NCI-H1930 (cell line): ENCODE measurements around the gene GPC3.

Source experiments
- DNase-seq, 2 experiments: peaks; one replicate each; lab custom pipeline; 2025; lab: John Stamatoyannopoulos, UW

GPC3 gene

DNA sequence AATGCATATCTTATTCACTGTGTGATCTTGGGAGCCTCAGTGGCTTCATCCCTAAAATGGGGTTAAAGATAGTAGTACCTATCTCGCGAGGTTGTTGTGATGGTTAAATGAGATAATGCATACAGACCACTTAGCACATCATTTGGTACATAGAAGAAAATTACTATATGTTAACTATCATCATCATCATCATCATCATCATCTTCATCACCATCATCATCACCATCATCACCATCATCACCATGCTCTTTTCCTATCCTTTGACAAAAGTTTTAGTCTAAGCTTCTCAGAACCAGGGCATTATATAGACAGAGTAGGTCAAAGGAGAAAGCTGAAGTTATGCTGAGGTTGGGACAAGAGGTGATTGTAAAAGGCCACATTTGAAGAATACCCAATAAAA lies 145.0 kb downstream of the GPC3 start:
- no peak for DNase-seq

DNA sequence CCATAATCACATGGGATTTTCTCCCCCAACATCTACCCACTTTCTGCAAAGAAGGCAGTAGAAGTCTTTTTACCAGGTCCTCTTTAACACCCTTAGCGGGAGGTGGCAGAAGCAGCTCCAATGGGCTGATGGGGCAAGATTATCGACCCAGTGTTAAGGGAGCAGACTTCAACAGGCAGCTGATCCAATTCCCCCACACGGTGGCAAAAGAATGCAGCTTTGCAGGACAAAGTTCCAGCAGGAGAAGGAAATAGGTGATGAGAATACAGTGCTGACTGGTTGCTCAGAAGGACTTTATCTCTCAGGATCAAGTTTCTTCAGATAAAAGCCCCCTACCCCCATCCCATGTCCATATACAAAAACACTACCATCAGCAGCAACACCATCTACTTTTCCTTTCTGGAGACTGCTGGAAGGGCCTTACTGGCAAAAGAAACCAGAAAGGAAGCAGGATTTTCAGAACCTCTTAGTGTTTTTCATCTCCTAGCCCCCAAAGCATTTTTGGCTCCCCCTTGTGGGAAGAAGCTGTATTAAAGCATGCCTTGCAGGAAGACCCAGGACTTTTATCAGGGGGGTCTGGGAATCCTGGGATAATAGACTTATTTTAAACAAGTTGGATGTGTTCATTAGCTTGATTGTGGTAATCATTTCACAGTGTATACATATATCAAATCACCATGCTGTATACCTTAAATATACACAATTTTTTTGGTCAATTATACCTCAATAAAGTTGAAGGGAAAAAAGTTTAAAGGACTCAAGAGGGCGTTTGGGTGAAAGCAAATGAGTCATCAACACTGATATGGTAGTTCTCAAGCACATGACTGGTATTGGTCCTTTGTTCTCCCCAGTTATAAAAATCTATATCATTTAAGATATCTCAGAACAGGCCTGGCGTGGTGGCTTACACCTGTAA lies 146.4 kb downstream of the GPC3 start:
- no peak for DNase-seq

DNA sequence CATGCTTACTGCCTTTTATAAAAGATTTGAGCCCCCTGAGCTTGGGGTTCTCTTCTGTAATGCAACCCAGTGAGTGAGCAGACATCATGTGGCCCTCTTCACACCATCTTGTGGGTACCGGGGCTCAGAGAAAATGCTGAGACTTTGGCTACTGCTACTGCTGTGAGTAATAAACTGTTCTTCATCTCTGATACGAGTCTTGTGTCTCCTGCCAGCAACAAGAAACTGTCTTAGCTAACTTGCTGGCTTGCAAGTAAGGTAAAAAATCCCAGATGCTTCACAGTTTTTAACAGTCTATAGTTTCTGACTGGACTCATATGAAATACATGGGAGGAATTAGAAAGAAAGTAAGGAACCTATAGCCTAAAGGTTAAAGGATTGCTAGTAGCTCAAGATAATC lies 148.3 kb downstream of the GPC3 start:
- DNase-seq, result no peak

DNA sequence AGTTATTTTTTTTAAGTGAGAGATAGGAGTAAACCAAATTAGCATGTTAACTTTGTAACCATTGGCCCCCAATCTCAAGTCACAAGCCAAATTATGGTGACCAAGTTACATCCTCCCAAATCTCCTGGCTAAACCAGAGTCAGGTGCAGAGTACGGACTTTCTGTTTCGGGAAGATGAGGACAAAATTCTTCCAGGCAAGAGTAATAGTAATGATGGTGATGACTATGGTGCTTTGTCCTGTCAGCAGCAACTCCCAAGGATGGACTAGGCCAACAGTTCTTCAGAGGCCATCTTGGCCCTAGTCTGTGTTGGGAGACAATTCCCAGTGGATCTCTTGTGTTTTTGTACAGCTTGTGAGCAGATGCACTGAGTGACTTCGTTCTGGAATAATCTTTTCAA lies 148.8 kb downstream of the GPC3 start:
- no peak for DNase-seq

DNA sequence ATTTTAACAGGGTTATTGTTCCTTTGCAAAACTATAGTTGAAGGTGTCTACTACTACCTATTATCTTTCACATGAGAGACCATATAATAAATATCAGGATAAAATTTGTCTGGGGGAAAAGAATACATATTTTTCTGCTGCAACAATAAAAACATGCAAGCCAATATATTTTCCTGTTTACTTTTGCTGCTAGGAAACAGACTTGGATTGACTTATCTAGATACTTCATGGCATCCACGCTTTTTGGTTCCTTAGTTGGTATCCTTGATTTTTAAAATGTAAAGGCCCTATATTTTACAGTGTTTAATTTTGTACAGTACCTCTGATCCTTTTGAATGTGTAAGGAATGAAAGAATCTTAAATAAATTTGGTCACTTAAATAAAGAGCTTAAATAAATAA lies 150.6 kb downstream of the GPC3 start:
- DNase-seq, result no peak

DNA sequence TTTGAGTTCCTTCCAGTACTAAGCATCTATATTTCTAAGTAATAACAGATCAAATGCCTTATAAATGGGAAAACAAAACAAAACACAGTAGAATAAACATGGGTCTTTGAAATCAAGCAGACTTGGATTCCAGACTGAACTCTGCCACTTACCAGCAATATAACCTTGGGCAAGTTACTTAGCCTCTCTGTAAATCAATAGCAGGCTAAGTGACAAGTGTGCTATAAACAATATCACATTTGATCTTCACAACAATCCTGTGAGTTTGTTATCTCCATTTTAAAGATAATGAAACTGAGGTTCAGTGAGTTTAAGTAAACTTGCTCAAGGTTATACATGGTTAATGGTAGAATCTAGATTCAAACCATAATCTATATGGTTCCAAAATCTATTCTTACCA lies 165.8 kb downstream of the GPC3 start:
- DNase-seq, result no peak

DNA sequence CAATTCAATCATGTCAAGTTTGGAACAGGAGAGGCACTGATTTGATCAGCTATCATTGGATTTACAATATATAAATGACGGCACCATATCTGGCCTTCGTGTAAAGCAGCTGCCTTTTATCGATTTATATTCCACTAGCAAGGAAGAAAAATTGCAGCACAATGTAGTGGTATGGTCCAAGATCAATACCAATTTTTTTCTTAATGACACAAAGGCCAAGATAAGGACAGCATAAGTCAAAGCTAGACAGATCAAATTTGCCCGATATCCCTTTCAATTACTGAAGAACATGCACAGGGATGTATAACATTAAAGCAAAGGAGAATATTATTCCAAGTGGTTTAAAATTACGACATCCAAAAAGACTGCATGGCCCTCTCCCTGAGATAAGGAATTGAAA lies 167.4 kb downstream of the GPC3 start:
- DNase-seq, result no peak

DNA sequence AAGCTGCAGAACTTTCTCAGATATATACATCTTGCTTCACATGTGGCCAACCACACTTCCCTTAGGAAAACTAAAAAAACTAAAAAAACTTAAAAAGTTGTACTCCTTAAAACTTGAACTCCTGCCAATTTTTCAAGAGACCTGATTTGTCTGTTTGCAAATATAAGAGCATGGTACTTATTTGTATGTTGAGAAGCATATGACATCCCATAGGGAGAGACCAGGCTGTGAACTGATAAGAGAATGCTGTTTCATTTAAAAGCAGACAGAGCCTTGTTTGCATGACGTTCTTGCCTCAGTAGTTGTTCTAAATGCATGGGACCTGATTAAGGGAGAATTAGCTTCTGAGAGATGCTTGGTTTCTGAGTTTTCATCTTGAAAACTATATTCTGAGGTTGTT lies 169.9 kb downstream of the GPC3 start:
- DNase-seq, result no peak

DNA sequence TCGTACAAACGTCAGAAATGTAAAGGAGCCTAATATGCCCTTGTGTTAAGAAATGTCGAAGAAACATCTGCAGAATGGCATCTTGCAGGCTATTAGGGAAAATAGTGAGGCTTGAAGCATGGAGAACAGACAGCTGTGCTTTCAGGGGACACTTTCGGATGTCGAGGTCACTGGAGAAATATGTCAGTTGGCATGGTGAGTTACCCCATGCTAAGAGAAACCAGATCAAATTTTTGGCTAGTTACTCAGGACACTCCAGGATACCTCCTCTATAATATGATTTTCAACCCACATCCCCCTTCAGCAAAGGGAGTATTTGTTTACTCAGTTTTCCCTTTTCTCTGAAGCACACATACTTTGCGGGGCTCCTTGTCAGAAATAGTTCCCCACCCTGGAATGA lies 171.4 kb downstream of the GPC3 start:
- DNase-seq, result no peak

DNA sequence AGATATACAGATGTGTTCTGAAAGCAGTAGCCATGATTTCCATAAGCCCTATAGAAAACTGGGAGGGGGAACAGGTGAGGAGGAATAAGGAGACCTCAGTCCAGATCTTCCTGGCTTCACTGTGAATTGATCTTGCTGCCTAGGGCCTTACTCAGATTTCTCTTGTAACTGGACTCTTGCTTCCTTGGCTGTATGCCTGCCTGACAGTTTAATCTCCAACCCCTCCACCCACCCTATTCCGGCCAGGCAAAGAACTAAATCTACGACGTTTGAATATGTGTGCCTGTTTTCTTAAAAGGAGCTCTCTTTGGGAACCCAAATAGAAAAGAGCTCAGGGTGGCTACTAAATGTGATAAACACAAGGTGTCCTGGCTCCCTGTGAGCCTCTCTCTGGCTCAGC lies 173.0 kb downstream of the GPC3 start:
- no peak for DNase-seq

DNA sequence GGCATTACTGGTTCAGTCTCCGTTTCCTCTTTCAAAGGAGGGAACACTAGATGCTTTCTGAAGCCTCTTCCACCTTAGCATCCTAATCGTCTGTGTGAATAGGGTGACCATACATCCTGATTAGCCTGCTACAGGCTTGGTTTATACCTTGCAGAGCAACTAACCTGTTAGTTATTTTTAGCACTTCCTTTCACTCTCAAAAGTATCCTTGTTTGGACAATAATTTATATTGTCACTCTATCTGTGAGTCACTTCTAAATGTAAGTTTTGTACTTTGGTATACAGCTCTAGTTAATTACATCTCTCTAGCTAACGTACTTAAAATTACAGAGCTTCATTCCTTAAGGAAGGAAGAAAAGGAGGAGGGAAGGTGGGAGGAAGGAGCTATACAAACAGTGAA lies 174.5 kb downstream of the GPC3 start:
- no peak for DNase-seq

DNA sequence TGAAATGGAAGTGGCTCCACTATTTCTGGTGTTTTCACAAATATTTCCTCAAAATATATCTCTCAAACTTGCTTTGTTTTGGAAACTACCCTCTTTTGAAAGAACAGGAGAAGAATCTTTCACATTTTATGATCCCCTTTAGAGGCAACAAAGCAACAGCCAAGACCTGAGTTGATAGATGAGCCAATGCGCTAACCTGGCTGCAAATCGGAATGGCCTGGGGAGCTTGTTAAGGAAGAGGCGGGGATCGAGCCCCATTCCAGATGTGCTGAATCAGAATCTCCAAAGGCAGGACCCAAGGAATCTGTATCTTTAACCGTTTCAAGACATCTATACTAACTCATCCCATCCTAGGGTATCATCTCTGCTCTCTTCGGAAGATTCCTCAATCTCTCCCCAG lies 181.3 kb downstream of the GPC3 start:
- no peak for DNase-seq

DNA sequence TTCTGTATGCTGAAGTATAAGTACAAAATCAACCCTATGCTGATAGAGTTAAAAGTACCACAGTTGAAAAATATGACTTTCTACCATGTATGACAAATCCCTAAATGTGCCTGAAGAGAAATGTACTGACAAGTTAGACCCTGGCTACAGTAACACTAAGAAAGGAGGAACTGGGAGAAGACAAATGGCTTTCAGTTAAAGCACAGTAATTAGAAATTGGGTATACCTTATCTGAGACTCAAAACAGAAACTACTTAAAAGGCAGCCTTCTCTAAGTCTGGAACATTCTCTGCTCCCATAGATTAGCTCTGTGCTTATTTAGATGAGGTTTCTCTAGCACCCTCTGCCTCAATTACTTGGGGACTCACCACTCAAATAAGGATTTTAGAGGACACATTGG lies 189.1 kb downstream of the GPC3 start:
- no peak for DNase-seq

DNA sequence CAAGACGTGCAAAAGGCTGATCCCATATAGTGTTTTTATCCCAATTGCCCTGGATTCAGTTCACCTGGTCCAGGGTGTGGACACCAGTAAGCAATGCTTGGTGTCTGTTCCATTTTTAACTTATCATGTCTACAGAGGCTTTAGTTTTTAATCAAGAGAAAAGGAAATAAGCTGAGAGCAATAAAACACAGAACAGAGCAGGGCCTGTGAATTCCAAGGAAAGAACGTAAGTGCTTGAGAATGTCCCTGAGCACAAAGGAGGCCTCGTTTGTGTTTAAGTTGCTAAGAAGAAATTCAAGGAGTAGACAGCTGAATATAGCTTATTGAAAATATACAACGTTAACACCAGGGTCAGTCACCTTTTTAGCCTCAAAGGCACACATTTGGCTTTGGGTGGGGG lies 191.3 kb downstream of the GPC3 start:
- no peak for DNase-seq

DNA sequence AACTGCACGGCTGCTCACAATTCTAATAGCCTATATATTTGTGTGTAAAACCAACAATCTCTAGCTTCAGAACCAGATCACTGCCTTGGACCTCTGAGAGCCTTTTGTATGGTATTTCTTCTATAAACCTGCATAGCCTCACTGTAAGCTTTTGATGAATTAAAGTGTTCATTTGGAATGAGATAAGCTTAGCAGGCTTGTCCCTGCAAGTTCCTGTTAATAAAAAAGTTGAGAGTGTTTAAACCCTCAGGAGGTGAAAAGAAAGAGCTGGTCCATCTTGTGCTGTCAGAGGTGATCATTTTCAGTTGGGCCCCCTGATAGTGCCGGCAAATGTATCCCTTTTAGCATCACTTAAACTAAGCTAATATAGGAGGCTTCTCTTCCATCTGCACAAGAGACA lies 191.8 kb downstream of the GPC3 start:
- DNase-seq, result no peak

DNA sequence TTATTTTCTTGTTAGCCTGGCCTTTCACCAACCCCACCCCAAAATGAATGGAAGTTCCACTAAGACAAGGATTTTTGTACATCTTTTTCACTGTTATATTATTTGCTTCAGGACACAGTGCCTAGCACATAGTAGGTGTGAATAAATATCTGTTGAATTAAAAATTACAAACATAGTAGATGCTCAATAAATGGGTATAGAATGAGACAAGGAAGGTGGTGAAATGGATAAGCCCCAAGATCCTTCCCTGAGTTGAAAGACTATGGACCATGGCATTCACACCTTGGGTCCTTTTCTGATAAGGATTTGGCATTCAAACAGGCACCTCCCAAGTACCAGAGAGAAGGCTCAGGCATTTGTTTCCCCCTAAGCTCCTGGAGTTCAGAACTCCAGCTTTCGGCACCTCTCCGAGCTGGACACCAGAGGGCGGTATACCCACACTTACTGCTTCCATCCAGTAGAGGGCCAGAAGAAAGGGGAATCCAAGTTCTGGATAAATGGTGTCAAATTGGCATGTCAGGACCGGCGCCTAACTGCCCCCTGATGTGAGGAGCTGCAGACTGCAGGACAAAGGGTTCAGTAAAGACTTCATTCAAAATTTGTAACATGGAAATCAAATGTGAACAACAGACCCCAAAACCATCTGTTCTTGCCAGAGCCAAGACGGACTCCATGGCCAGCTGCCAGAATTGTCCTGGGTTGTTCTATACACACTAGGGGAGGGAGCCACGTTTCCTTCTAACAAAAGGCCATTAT lies 193.0 kb downstream of the GPC3 start:
- DNase-seq, result peak; percentile 43 to 61

DNA sequence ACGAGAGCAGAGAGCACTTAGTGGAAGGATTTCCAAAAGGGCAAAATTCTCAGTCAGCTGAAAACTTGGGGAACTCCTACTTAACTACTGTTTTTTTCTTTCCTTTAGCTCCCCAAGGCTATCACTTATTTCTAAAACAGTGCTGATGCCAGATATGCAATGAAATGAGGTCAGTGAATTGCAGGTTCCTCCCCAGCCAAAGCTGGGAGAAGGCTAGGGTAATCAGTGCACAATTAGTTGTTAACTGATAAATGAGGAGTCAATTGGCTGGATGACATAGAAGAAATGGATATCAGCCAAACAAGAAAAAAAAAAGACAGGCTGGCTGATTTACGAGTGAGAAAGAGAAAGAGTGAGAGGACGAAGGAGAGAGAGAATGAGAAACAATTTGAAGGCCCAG lies 195.6 kb downstream of the GPC3 start:
- no peak for DNase-seq

DNA sequence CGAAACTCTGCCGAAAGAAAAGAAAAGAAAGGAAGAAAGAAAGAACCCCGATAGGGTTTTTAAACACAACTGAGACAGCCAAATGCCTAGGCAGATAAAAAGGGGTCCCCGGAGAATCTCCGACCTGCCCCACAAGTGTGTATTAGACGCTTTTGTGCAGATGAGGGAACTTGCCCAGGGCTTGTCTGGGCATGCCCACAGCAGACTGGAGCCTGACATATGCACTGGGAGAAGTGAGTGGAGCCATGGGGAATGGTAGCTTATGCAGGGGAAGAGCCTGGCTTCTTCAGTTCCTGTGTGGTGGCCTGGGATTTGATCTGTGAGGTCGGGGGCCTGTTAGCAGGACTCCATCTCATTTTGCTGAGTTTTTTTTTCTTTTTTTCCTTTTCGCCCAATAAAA lies 199.0 kb downstream of the GPC3 start:
- DNase-seq, result no peak

DNA sequence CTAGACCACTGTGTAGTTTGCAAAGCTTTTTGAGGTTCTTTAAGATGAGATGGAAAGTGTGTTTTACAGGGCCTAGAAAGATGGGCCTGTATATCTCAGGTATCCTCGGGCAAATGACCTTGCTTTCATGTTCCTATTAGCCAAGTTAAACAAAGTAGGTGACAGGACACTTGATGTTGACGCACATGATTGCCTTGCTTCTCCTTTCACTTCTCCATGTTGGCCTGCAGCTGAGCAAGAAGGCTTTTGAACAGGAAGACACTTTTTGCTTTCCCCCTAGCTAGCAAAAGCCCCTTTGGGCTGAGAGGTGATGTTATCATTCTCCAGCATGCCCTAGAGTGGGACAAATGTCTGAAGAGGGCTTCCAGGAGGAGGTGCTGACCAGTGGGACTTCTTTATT lies 202.1 kb downstream of the GPC3 start:
- DNase-seq, result no peak

DNA sequence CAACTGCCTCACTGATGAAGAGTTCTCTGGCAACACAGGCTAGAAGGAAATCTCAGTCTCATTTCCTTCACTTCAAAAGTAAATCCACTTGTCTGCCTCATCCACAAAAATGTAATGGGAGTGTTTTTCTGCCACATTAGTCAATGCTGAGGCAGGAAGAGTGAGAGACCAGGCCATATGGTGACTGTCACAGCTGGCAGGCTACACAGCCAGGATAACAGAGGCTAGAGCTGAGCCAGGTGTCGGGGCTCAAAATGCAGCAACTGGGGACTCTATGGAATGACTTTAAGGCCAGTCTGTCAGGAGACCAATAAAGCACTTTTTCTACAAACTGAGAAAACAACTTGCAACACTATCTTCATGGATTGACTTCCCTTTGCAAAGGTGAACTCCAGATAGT lies 204.2 kb downstream of the GPC3 start:
- DNase-seq, result no peak

DNA sequence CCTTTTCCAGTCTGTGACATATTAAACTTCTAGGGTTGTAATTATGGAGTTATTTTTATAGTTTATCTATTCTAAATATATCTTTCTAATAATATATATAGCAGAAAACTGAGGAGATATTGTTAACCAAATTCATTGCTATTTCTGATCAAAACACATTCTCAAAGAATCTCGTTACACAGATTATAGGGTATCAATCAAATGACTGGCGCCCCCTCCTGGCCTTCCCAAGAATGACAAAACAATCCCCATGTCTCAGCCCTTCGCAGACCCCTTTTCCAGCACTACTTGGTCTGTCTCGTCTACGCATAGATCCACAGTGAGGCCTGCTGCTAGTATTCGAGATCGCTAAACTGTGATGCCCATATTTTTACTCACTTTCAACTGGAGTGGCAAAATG lies 209.3 kb downstream of the GPC3 start:
- peak in 1 of 2 experiments; percentile 5 for DNase-seq

DNA sequence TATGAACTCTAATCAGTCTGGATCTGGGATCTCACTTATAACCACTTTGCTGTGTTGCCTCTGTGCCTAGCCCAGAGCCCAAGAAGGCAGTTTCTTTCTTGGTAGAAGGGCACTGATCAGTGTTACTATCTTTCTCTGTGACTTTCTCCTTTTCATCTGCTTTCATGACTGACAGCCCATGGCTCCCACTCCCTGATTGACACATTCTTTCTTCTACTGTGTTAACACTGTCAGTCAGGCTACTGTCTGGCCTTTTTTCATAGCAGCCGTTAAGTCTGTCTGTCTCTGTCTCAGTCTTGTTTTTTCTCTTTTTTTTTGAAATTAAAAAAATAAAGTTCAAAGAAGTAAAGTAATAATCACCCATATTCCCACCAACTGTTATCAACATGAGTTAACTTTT lies 210.6 kb downstream of the GPC3 start:
- DNase-seq, result no peak

DNA sequence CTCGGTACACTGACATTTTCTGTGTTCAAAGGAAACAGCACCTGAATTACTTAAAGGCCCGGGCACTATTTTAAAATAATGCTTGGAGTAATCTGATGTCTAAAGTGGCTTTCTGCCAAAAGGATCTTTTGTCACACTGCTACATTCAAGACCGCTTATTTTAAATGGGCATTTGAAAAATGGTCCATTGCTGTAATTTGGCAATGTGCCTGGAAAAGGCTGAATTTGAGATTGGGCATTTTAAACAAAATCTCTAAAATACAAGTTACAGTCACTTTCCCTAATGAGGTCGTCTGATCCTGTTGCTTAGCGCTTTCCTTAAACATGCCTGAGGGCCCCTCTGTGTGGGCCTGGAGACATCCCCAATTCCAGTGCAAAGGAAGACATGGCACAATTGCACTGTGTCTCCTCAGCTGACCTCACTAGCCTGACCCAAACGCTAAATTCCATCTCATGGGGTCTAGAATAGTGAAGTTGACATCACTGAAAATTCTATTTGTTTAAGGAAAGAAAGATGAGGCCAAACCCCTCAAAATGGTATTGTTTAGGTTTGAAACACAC lies 214.2 kb downstream of the GPC3 start:
- no peak for DNase-seq
